ENCODE results near the gene TBC1D25.

The TBC1D25 gene

DNA sequence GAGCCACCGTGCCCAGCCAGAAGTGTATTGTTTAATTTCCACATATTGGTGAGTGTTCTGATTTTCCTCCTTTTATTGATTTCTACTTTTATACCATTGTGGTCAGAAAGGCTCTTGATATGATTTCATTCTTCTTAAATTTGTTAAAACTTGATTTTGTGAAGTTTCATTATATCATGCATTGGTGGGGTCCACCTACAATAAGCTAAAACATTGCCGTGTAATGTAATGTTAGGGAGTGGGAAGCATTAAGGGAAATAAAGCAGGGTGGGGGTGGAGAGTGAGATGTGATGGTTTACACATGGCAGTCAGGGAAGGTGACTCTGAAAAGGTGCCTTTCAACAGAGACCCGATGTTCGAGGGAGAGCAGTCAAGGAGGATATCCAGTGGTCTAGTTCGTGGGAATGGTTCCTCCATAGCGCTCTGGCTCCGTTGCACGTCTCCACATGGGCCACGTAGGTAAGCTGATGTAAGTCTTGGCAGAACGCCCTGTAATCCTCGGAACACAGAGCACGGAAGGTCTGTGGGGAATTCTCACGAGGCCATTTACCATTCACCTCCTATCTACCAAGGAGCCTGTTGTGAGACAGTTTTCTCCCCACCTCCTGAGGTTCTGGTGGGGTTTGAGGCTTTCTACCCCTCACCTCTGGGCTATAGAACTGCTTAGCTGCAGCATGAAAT, 50.1 kb downstream of the TBC1D25 start:
- no peak overlapping the region for H3K4me2 ChIP-seq
- no peak for TF ChIP-seq Cebpa-rat (IDR thresholded peaks at IDR 0.05)
- peaks cover 0 to 13% (median 3%) of the 10 kb centered on the region in 10 experiments; a peak in 4 of 20 replicates for H3K4me1 ChIP-seq
- H3K27ac ChIP-seq = no peak overlapping the region
- no peaks in the 10 kb centered on the region for H3K36me3 ChIP-seq
- H3K4me3 ChIP-seq = no peak overlapping the region
- no peak overlapping the region for H3K9ac ChIP-seq
- no peaks in the 10 kb centered on the region for H4K20me1 ChIP-seq
- peaks cover 0 to 66% (median 27%) of the 10 kb centered on the region in 11 experiments; a peak in 13 of 22 replicates for H3K27me3 ChIP-seq
- no peaks in the 10 kb centered on the region; a peak in 1 of 22 replicates for H3K9me3 ChIP-seq (replicated peaks in 1 of 11)

DNA sequence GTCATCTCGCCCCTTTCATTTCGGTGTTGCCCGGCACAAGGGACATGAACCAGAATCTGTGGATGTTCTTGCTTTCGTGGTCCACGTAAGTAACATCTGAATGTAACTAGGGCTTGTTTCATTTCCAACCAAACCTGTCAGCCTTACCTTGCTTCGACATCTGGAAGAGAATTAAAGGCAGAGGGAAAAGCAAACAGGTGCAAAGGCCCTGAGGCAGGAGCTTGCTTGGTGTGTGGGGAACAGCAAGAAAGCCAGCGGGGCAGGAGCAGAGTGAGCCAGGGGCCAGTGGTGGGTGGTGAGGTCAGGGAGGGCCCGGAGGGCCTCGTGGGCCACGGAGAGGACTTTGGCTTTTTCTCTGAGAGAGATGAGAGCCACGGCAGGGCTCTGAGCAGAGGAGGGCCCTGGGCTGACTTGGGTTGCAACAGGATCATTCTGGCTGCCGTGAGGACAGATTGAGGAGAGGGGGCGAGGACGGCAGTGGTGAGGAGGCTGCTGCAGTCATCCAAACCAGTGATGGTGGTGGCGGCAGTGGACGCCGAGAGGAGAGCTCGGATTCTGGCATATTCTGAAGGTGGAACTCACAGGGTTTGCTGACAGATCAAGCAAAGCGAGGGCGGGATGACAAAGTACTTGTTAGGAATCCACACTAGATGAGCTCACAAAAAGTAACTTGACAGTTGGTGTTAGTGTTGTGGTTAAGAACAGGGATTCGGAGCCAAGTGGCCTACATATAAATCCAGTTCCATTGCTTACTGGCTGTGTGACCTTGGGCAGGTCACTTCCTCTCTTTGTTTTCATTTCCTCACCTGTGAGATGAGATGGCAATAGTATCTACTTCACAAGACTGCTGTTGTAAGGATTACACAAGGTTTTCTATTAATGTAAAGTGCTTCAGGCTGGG, 50.9 kb downstream of the TBC1D25 start:
- TF ChIP-seq Cebpa-rat (IDR thresholded peaks at IDR 0.05) = no peak
- no peak overlapping the region for H3K9ac ChIP-seq
- H3K4me2 ChIP-seq = no peak overlapping the region
- no peak overlapping the region for H3K4me3 ChIP-seq
- H3K36me3 ChIP-seq = no peaks in the 10 kb centered on the region
- peaks cover 0 to 64% (median 27%) of the 10 kb centered on the region in 11 experiments; a peak in 13 of 22 replicates for H3K27me3 ChIP-seq
- H3K9me3 ChIP-seq (replicated peaks in 1 of 11) = no peaks in the 10 kb centered on the region; a peak in 1 of 22 replicates
- H3K4me1 ChIP-seq = peaks cover 4 to 15% (median 7%) of the 10 kb centered on the region in 10 experiments; a peak in 13 of 20 replicates
- H4K20me1 ChIP-seq = no peaks in the 10 kb centered on the region
- H3K27ac ChIP-seq = no peak overlapping the region

DNA sequence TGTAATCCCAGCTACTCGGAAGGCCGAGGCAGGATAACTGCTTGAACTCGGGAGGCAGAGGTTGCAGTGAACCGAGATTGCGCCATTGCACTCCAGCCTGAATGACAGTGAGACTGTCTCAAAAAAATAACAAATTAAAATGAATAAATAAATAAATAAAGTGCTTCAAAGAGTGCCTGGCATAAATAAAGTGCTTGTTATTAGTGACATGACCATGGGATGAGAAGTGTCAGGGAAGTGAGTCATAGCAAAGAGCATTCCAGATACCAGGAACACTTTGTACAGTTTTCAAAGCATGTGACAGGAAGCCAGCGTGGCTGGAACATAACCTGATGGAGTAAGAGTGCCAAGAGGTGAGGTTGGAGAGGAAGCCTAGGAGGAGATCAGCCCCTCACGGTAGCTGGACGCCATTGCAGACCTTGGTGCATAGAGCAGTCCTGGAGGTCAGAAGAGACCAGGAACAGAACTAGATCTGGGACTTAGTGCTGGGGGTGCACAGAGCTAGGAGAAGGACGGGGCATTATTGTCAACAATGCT, 51.8 kb downstream of the TBC1D25 start:
- TF ChIP-seq Cebpa-rat (IDR thresholded peaks at IDR 0.05) = no peak
- H3K4me3 ChIP-seq = no peak overlapping the region
- H3K4me2 ChIP-seq = peak overlapping the region in 3 of 11 experiments; percentile 1 to 24 (median 23); a peak in 2 of 22 replicates
- no peaks in the 10 kb centered on the region for H4K20me1 ChIP-seq
- no peak overlapping the region for H3K27ac ChIP-seq
- no peaks in the 10 kb centered on the region; a peak in 1 of 22 replicates for H3K9me3 ChIP-seq (replicated peaks in 1 of 11)
- no peak overlapping the region for H3K9ac ChIP-seq
- no peaks in the 10 kb centered on the region for H3K36me3 ChIP-seq
- peaks cover 0 to 55% (median 25%) of the 10 kb centered on the region in 11 experiments; a peak in 12 of 22 replicates for H3K27me3 ChIP-seq
- peaks cover 7 to 24% (median 16%) of the 10 kb centered on the region in 10 experiments; a peak in 19 of 20 replicates for H3K4me1 ChIP-seq

DNA sequence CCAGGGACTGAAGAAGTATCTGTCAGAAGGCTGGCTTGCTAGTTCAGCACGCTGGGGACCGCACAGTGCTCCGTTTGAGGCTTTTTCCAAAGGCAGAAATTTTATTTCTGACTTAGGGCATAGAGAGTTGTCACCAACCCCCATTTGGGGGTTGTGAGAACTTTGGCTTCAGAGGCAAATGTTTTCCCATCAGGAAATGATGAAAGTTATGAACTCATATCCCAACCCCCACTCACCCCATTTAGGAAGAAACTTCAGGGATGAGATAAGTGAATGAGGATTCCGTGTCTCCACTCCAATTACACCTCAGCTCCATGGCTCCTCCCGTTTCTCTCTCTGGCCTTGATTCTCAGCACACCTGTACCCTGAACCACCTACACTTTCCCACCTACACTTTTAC, 53.5 kb downstream of the TBC1D25 start:
- peaks cover 0 to 40% (median 16%) of the 10 kb centered on the region in 11 experiments; a peak in 8 of 22 replicates for H3K27me3 ChIP-seq
- H3K27ac ChIP-seq = no peak overlapping the region
- no peaks in the 10 kb centered on the region for H4K20me1 ChIP-seq
- no peak overlapping the region for H3K9ac ChIP-seq
- peaks cover 15 to 32% (median 23%) of the 10 kb centered on the region in 10 experiments; a peak in 19 of 20 replicates for H3K4me1 ChIP-seq
- TF ChIP-seq Cebpa-rat (IDR thresholded peaks at IDR 0.05) = no peak
- H3K4me2 ChIP-seq = peak overlapping the region in 1 of 11 experiments; percentile 14; a peak in 1 of 22 replicates
- no peak overlapping the region for H3K4me3 ChIP-seq
- H3K9me3 ChIP-seq (replicated peaks in 1 of 11) = peaks cover 0 to 3% (median 0%) of the 10 kb centered on the region in 11 experiments; a peak in 1 of 22 replicates
- H3K36me3 ChIP-seq = no peaks in the 10 kb centered on the region

DNA sequence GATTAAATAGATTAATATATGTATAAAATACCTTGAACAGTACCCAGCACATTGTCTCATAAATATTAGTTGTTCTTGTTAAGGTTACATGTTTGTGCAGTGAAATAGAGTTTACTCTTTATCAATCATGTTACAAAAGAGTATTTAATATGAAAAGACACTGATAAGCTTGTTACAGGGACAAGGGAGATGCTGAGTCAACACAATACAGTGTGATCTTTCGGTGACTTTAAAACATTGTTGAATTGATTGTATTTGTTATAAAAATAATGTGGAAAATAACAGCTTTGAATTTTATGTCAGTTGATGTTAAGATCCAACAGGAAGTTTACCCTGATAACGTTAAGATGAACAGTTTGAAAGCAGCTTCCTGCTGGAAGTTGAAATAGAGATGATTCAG, 56.4 kb downstream of the TBC1D25 start:
- Histone ChIP-seq H3K27ac (peak overlapping the region in 10 of 11 experiments; percentile 38 to 96 (median 94); a peak in 19 of 22 replicates), H3K4me2 (peak overlapping the region; percentile 15 to 78 (median 53); a peak in 20 of 22 replicates), H4K20me1 (peaks cover 0 to 22% (median 0%) of the 10 kb centered on the region in 11 experiments; a peak in 2 of 22 replicates), H3K4me1 (peaks cover 23 to 39% (median 28%) of the 10 kb centered on the region in 10 experiments), H3K36me3 (peaks cover 0 to 22% (median 18%) of the 10 kb centered on the region in 11 experiments; a peak in 17 of 22 replicates), H3K27me3 (peaks cover 0 to 28% (median 9%) of the 10 kb centered on the region in 11 experiments; a peak in 10 of 22 replicates), H3K9me3 (replicated peaks in 1 of 11) (peaks cover 0 to 4% (median 0%) of the 10 kb centered on the region in 11 experiments; a peak in 1 of 22 replicates), H3K4me3 (no peak overlapping the region), H3K9ac (peak overlapping the region in 9 of 11 experiments; percentile 28 to 62 (median 48); a peak in 12 of 22 replicates)
- no peak for TF ChIP-seq Cebpa-rat (IDR thresholded peaks at IDR 0.05)

GRCh38 chrX:48597353-48598264, 58.1 kb downstream of the TBC1D25 start, which contains the start of gene WDR13:
TSS of gene WDR13 (plus strand) at chrX:48597492. CDS start at chrX:48597997, 505 bp downstream.
- H3K9ac ChIP-seq = peak within 1 kb of the TSS; percentile 87 to 95 (median 91)
- H3K4me3 ChIP-seq = peak within 1 kb of the TSS; percentile 51 to 77 (median 72)
- peaks cover 0 to 37% (median 0%) of the 10 kb centered on the region in 11 experiments; a peak in 3 of 22 replicates for H4K20me1 ChIP-seq
- peak within 1 kb of the TSS; percentile 87 to 97 (median 94) for H3K27ac ChIP-seq
- peaks cover 0 to 26% (median 7%) of the 10 kb centered on the region in 11 experiments; a peak in 13 of 22 replicates for H3K27me3 ChIP-seq
- H3K4me2 ChIP-seq = peak within 1 kb of the TSS; percentile 60 to 80 (median 68)
- peaks cover 0 to 38% (median 28%) of the 10 kb centered on the region in 11 experiments; a peak in 20 of 22 replicates for H3K36me3 ChIP-seq
- no peak for TF ChIP-seq Cebpa-rat (IDR thresholded peaks at IDR 0.05)
- peaks cover 20 to 33% (median 26%) of the 10 kb centered on the region in 10 experiments for H3K4me1 ChIP-seq
- H3K9me3 ChIP-seq (replicated peaks in 1 of 11) = peaks cover 0 to 4% (median 0%) of the 10 kb centered on the region in 11 experiments; a peak in 1 of 22 replicates

GRCh38 chrX:48598614-48599013, 59.1 kb downstream of the TBC1D25 start:
- peaks cover 0 to 4% (median 0%) of the 10 kb centered on the region in 11 experiments; a peak in 1 of 22 replicates for H3K9me3 ChIP-seq (replicated peaks in 1 of 11)
- H3K9ac ChIP-seq = peak overlapping the region; percentile 87 to 95 (median 91); a peak in 19 of 22 replicates
- H3K27ac ChIP-seq = peak overlapping the region in 5 of 11 experiments; percentile 92 to 96 (median 96); a peak in 7 of 22 replicates
- peak overlapping the region; percentile 51 to 77 (median 72) for H3K4me3 ChIP-seq
- no peak for TF ChIP-seq Cebpa-rat (IDR thresholded peaks at IDR 0.05)
- peaks cover 1 to 47% (median 34%) of the 10 kb centered on the region in 11 experiments; a peak in 20 of 22 replicates for H3K36me3 ChIP-seq
- H3K4me1 ChIP-seq = peaks cover 19 to 33% (median 26%) of the 10 kb centered on the region in 10 experiments
- peaks cover 0 to 21% (median 5%) of the 10 kb centered on the region in 11 experiments; a peak in 13 of 22 replicates for H3K27me3 ChIP-seq
- peaks cover 0 to 37% (median 0%) of the 10 kb centered on the region in 11 experiments; a peak in 3 of 22 replicates for H4K20me1 ChIP-seq
- peak overlapping the region; percentile 60 to 80 (median 68) for H3K4me2 ChIP-seq

Measured in BLaER1 treated with 17β-estradiol and CSF1 and Interleukin-3, amounts not matched to agents 10 nM and 100 nM (cell line).